GM20000 (cell line): ENCODE measurements around the gene MAP3K5.
A peak's percentile ranks its signal among the peaks of the same experiment; 100 is the strongest.

Experiments
- DNase-seq: peaks from one replicate; pipeline ENCODE4 v3.0.0; 2012; ENCODE audit warnings: low spot score
- CTCF ChIP-seq: IDR thresholded peaks from 2 replicates; pipeline ENCODE4 v1.5.1; 2012; ENCODE audit warnings: mild to moderate bottlenecking, control low read depth; ENCODE audit errors: extremely low read depth, missing control alignments

MAP3K5 gene

DNA sequence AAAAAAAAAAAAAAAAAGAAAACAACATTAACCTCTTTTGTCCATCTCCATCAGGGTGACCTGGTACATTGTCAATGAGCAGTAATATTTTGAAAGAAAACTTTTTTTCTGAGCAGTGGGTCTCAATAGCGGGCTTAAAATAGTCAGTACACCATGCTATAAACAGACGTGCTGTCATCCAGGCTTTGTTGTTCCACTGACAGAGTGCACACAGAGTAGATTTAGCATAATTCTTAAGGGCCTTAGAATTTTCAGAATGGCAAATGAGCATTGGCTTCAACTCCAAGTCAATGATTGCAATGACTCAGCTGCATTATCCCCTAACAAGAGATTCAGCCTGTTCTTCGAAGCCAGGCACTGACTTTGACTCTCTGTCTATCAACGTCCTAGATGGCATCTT lies 277.7 kb downstream of the MAP3K5 start:
- TF ChIP-seq CTCF = no peak
- DNase-seq = no peak

- DNase-seq = no peak
Measured at GRCh38 chr6:136511926-136512325, 280.4 kb downstream of the MAP3K5 start.

DNA sequence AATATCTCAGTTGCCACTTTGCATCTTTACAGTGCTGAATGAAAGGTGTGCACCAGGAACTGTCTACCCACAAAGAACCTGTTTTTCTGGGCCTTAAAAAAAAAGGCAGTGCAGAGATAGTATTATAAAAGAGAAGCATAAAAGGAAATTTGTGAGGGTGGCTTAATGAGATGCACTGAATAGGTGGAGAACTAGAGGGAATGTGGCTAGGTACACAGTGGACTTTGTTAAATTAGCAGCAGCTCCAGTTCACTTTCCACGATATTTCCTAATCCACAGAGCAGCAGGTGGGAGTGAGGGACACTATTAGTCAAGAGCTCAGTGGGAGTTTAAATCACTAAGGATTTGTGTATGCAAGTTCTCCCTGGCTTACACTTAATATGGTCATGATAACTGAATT lies 280.9 kb downstream of the MAP3K5 start:
- no peak for DNase-seq
- no peak for TF ChIP-seq CTCF

More at GRCh38 chr6:136511926-136512325, 280.4 kb downstream of the MAP3K5 start:
- no peak for TF ChIP-seq CTCF

DNA sequence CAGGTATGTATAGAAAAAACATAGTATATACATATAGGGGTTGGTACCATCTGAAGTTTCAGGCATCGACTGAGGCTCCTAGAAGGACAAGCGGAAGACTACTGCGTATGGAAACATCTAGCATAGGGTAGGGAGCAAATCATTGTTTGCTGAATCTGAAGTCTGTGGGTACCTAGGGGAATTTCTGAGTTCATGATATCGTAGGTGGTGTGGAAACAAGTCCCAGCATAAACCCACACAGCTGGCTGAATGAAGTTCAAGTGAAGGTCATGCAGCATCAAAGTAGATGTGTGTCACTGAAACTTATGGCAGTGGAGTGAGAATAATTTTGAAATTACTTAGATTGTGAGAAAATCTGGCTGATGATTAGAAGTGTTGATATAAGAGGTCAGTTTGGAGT lies 281.5 kb downstream of the MAP3K5 start:
- DNase-seq = peak; percentile 12
- no peak for TF ChIP-seq CTCF

DNA sequence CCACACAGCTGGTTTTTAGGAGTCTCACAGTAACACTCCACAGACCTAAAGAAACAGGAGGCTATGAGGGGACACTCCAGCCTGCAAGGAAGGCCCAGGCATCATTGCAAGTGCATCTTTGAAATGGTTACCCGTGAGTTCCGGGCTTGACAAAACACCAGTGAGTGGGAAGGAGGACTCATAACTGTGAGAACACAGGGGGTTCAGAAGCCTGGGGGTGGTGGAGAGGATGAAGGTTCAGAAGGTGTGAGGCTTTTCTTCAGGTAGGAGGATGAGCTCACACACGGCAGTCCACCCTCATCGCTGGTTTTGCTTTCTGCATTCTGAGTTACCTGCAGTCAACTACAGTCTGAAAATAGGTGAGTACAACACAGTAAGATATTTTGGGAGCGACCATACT lies 282.0 kb downstream of the MAP3K5 start:
- no peak for TF ChIP-seq CTCF
- no peak for DNase-seq

DNA sequence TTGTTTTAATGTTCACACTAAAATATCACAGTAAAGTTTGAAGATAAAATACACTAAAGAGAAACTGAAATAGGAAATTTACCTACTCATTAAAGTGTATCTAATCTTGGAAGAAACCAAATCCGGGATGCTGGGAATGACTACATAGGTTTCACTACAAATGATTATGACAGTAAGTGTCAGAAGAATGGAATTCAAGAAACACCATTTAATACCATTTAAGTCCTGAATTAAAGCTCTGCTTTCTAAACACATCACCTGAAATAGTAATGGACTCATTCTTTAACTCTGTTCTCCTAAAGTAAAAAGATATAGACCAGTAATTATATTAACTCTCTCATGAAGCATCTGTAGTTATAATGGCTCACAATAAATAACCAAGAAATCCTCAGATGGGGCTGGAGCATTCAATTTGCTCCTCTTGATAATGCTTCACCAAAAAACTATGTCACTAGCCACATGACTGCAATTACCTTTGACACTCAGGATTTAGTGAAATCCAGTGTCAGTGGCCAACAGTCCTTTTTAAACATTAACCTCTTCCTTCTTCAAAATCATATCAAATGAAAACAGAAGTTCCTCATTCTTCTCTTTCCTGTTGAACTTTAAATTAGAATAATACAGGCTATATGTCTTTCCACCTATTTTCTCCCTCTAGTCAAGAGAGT lies 283.4 kb downstream of the MAP3K5 start:
- DNase-seq = no peak
- TF ChIP-seq CTCF = no peak
